ENCODE results near the gene KRTAP19-8. TPM values are rescaled to one million over a fixed set of nuclear protein-coding genes. Genes with fewer than 3 reads are reported as not detected.

The KRTAP19-8 gene
- total RNA-seq, 1 donor from 2014 or later, result not detected

GRCh38 chr21:31075848-31076247 is 37.6 kb upstream of the KRTAP19-8 start:
- Histone ChIP-seq H3K4me3 (no peak overlapping the region), H3K9me3 (no peaks in the 10 kb centered on the region), H3K27ac (no peak overlapping the region), H3K27me3 (no peaks in the 10 kb centered on the region), H3K4me1 (no peaks in the 10 kb centered on the region), H3K36me3 (no peaks in the 10 kb centered on the region)
- TF ChIP-seq POLR2AphosphoS5 (IDR thresholded peaks at IDR 0.05; ENCODE audit: insufficient read depth in 1 of 2, low read depth in 1 of 2) (no peak), POLR2A (IDR thresholded peaks at IDR 0.05) (no peak), CTCF (IDR thresholded peaks at IDR 0.05) (no peak)
- no peak for DNase-seq (ENCODE audit: extremely low spot score in 2 of 2)
- intact Hi-C loops (cut with DNase I), result no loop called here

DNA sequence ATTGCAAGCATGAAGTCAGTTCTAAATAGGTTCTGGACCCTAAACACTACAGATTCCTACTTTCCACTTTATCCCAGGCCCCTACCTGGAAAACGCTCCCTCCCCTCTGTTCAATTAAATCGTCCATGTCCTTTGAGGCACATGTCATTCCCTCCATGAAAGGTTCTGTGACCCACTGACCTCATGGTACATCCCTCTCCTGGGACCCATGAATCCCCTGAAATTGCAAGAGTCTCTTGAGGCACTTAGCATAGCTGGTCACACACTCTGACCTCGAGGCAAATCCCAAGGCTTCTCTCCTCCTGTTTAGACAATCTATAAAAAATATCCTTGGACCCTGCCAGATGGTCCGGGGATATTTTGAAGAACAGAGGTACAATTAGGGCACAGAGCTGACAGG is 34.3 kb upstream of the KRTAP19-8 start:
- Histone ChIP-seq H3K27me3 (no peaks in the 10 kb centered on the region), H3K9me3 (no peaks in the 10 kb centered on the region), H3K27ac (no peak overlapping the region), H3K4me1 (no peaks in the 10 kb centered on the region), H3K36me3 (no peaks in the 10 kb centered on the region), H3K4me3 (no peak overlapping the region)
- DNase-seq (ENCODE audit: extremely low spot score in 2 of 2), result no peak
- TF ChIP-seq POLR2AphosphoS5 (IDR thresholded peaks at IDR 0.05; ENCODE audit: insufficient read depth in 1 of 2, low read depth in 1 of 2) (no peak), CTCF (IDR thresholded peaks at IDR 0.05) (no peak), POLR2A (IDR thresholded peaks at IDR 0.05) (no peak)
- intact Hi-C loops (cut with DNase I), result no loop called here

DNA sequence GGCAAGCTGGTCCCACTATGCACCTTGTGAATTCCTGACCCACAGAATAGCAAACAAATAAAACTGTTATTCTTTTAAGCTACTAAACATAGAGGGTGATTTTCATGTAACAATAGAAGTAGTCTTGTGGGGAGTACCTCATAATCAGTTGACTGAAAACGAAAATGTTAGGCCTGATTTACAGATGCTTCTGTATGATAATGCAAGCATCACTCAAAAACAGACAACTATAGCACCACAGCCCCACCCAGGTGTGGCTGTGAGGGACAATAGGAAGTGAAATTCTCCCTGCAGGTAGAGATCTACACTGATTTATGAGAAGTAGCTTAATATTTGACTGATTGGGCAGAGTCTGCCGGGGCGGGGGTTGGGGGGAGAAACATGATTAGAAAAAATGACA is 26.5 kb upstream of the KRTAP19-8 start:
- Histone ChIP-seq H3K9me3 (no peaks in the 10 kb centered on the region), H3K27ac (no peak overlapping the region), H3K36me3 (no peaks in the 10 kb centered on the region), H3K4me1 (no peaks in the 10 kb centered on the region), H3K4me3 (no peak overlapping the region), H3K27me3 (no peaks in the 10 kb centered on the region)
- intact Hi-C loops (cut with DNase I), result no loop called here
- no peak for DNase-seq (ENCODE audit: extremely low spot score in 2 of 2)
- TF ChIP-seq CTCF (IDR thresholded peaks at IDR 0.05) (no peak), POLR2AphosphoS5 (IDR thresholded peaks at IDR 0.05; ENCODE audit: insufficient read depth in 1 of 2, low read depth in 1 of 2) (no peak), POLR2A (IDR thresholded peaks at IDR 0.05) (no peak)

DNA sequence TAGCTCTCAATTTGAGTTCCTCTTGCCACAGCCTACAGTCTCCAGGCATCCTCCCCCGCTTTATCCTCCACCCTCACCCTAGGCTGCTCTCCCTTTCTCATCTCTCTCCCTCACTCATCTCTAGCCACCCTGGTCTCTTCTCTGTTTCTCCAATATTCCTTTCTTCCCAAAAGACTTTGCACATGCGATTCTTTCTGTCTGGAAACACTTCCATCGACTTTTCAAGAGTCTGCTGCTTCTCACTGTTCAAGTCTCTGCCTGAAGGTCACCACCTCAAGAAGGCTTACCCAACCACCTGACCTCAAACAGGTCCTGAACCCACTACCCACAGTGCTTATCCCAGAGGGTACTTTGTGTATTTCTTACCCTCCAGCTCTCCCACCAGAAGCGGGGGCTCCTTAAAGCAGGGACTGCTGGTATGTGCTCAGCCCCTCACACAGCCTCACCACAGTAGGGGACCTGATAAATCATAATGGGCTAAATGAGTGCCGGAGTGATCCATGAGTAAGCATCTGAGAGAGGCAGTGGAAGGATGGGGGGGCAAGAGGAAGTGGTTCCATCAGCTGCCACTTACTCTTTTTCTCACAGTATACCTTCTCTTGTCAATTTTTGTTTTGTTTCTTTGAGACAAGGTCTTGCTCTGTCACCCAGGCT is 14.3 kb upstream of the KRTAP19-8 start:
- DNase-seq (ENCODE audit: extremely low spot score in 2 of 2), result no peak
- intact Hi-C loops (cut with DNase I), result no loop called here
- Histone ChIP-seq H3K9me3 (no peaks in the 10 kb centered on the region), H3K27me3 (no peaks in the 10 kb centered on the region), H3K36me3 (no peaks in the 10 kb centered on the region), H3K4me1 (no peaks in the 10 kb centered on the region), H3K27ac (no peak overlapping the region), H3K4me3 (no peak overlapping the region)
- TF ChIP-seq POLR2AphosphoS5 (IDR thresholded peaks at IDR 0.05; ENCODE audit: insufficient read depth in 1 of 2, low read depth in 1 of 2), result no peak
- no peak for TF ChIP-seq POLR2A (IDR thresholded peaks at IDR 0.05)
- TF ChIP-seq CTCF (IDR thresholded peaks at IDR 0.05), result no peak

DNA sequence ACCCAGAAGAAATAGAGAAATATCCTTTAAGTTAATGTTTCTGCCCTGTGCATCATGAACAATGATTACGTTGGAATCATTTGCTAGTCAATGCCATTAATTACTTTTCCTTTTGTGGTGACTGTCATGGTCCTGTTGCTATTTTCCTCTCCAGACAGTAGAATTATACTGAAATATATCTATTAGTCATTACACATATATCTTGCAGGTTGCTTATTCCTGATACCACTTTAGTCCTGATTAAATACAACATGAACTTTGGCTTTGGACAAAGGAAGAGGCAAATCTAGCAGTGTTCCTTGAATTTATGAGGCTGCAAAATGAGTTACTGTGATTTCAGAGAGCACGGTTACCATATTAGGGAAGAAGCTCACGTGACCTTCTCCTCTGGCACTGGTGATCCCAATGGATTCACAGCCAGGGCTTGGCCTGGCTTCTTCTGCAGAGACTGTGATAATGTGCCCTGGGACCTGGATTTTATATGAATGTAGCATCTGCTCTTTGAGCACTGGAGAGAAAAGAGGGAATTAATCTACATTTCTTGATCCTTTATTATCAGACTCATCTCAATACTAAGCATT is 12.4 kb upstream of the KRTAP19-8 start:
- H3K27ac ChIP-seq, result no peak overlapping the region
- intact Hi-C loops (cut with DNase I), result no loop called here
- DNase-seq (ENCODE audit: extremely low spot score in 2 of 2), result no peak
- no peak overlapping the region for H3K4me3 ChIP-seq
- H3K36me3 ChIP-seq, result no peaks in the 10 kb centered on the region
- TF ChIP-seq CTCF (IDR thresholded peaks at IDR 0.05), result no peak
- no peak for TF ChIP-seq POLR2AphosphoS5 (IDR thresholded peaks at IDR 0.05; ENCODE audit: insufficient read depth in 1 of 2, low read depth in 1 of 2)
- no peak for TF ChIP-seq POLR2A (IDR thresholded peaks at IDR 0.05)
- H3K4me1 ChIP-seq, result no peaks in the 10 kb centered on the region
- H3K9me3 ChIP-seq, result no peaks in the 10 kb centered on the region
- no peaks in the 10 kb centered on the region for H3K27me3 ChIP-seq
